Breast epithelium (tissue), 3 donors: Measurements from ENCODE around the gene MEF2B.

ENCODE experiments used
- CTCF ChIP-seq, 3 donors: fragments of 450-650 bp; IDR thresholded peaks; one replicate each; pipeline ENCODE4 v1.5.1; 2016 to 2017; ENCODE audit warnings: antibody characterized with exemption in 3 of 3, mild to moderate bottlenecking in 3 of 3, moderate library complexity in 3 of 3
- POLR2A ChIP-seq: fragments of 450-650 bp; IDR thresholded peaks from one replicate; pipeline ENCODE4 v1.6.1; 2016; ENCODE audit warnings: antibody characterized with exemption, mild to moderate bottlenecking, moderate library complexity

GRCh38 chr19:19119325-19120237, 50.5 kb downstream of the MEF2B start:
- TF ChIP-seq CTCF (IDR thresholded peaks at IDR 0.05) (no peak), POLR2A (no peak)
